Measurements from ENCODE around the gene FAM20C. TPM values are rescaled to one million over a fixed set of nuclear protein-coding genes. Genes with fewer than 3 reads are reported as not detected.

The FAM20C gene
- total RNA-seq, 4 donors from 2014 or later = 17.3 to 20.7 (median 19.8) TPM

- no peak overlapping the region for H3K4me3 ChIP-seq (ENCODE audit: low read depth, poor library complexity, severe bottlenecking)
- intact Hi-C loops (cut with DNase I; ENCODE audit: low total_unique reads) = no loop called here
- TF ChIP-seq POLR2A (IDR thresholded peaks at IDR 0.05) (no peak), CTCF (IDR thresholded peaks at IDR 0.05) (no peak)
- 56 to 66% methylated on average over 14 to 18 of the region's 18 CpGs for WGBS, 2 donors
- DNase-seq (ENCODE audit: low spot score in 2 of 2) = no peak
These were observed 25.9 kb upstream of the FAM20C start for GRCh38 chr7:166338-167060.

- WGBS, 2 donors = 74 to 77% methylated on average over 23 to 25 of the region's 25 CpGs
- TF ChIP-seq CTCF (IDR thresholded peaks at IDR 0.05) = no peak
- TF ChIP-seq POLR2A (IDR thresholded peaks at IDR 0.05) = no peak
- H3K4me3 ChIP-seq (ENCODE audit: low read depth, poor library complexity, severe bottlenecking) = no peak overlapping the region
- DNase-seq (ENCODE audit: low spot score in 2 of 2) = no peak
- intact Hi-C loops (cut with DNase I; ENCODE audit: low total_unique reads) = no loop called here
These were observed 25.1 kb upstream of the FAM20C start for GRCh38 chr7:167090-167855.

- H3K4me3 ChIP-seq (ENCODE audit: low read depth, poor library complexity, severe bottlenecking) = no peak overlapping the region
- WGBS, 2 donors = 89 to 91% methylated on average over 29 to 30 of the region's 31 CpGs
- intact Hi-C loops (cut with DNase I; ENCODE audit: low total_unique reads) = no loop called here
- TF ChIP-seq POLR2A (IDR thresholded peaks at IDR 0.05) (no peak), CTCF (IDR thresholded peaks at IDR 0.05) (no peak)
- no peak for DNase-seq (ENCODE audit: low spot score in 2 of 2)
These were observed 24.2 kb upstream of the FAM20C start for GRCh38 chr7:167976-168791.

GRCh38 chr7:169276-170172, 22.8 kb upstream of the FAM20C start:
- 91% methylated on average over 33 of the region's 33 CpGs for WGBS, 2 donors
- intact Hi-C loops (cut with DNase I; ENCODE audit: low total_unique reads) = no loop called here
- DNase-seq (ENCODE audit: low spot score in 2 of 2) = no peak

More at GRCh38 chr7:169276-170172, 22.8 kb upstream of the FAM20C start:
- H3K4me3 ChIP-seq (ENCODE audit: low read depth, poor library complexity, severe bottlenecking) = no peak overlapping the region
- TF ChIP-seq POLR2A (IDR thresholded peaks at IDR 0.05) (no peak), CTCF (IDR thresholded peaks at IDR 0.05) (no peak)
